HG03378 (cell line): ENCODE measurements around the gene RAET1E.
"Not testable (repeated sequence)": the region's sequence is repeated elsewhere in the genome, so short reads cannot be mapped to it uniquely, and the experiment has no call there.

ENCODE experiments used
- ATAC-seq: cut with Tn5 transposase; IDR thresholded peaks from one replicate; pipeline ENCODE4 v1.9.1; 2021; ENCODE audit warnings: mild to moderate bottlenecking, moderate library complexity; ENCODE audit not compliant: unreplicated experiment

The RAET1E gene

GRCh38 chr6:149929422-149929821 lies 31.5 kb upstream of the RAET1E start:
- no peak for ATAC-seq

DNA sequence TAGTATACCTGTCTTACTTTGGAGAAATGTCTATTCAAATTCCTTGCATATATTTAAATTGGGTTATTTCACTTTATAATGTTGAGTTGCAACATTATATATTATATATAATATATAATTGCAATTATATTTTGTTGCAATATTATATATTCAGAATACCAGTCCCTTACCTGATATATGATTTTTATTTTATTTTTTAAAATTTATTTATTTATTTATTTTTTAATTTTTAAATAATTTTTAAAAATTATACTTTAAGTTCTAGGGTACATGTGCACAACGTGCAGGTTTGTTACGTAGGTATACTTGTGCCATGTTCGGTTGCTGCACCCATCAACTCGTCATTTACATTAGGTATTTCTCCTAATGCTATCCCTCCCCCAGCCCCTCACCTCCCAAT lies 29.1 kb upstream of the RAET1E start:
- ATAC-seq: not testable (repeated sequence)

- no peak for ATAC-seq
Measured at GRCh38 chr6:149925974-149926777, 28.3 kb upstream of the RAET1E start.

DNA sequence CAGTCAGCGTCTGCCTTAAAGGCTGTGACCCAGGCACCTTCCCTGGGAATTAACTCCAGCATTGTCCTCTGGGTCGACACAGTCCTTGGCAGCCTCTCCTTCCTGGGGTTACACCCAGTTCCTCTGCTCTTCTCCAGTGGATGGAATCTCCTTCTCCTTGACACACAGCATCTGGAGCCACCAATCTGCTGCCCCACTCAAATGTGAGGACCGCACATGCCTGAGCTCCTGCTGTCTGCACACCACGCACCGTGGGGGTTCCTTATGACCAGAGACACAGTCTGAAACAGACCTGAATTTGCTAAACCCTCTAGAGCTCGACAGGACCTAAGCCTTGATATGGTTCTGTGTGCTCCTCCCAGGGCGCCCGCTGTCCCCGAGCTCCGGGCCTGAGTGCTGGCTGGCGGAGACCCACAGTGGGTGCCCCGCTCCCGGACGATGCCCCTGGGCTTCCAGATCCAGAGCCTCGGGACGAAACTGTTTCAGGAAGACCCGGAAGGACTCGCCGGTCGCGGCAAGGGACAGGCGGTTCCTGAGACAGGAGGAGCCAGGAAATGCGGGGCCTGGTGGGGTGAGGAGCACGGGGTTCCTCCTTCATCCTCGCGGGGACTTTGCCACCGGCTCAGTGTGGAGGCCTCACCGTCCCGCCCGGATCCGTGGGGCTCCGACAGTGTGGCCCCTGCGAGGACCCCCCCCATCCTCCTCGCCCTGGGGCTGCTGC lies 27.5 kb upstream of the RAET1E start:
- ATAC-seq: no peak

- ATAC-seq: no peak
Measured at GRCh38 chr6:149924933-149925252, 27.0 kb upstream of the RAET1E start.

DNA sequence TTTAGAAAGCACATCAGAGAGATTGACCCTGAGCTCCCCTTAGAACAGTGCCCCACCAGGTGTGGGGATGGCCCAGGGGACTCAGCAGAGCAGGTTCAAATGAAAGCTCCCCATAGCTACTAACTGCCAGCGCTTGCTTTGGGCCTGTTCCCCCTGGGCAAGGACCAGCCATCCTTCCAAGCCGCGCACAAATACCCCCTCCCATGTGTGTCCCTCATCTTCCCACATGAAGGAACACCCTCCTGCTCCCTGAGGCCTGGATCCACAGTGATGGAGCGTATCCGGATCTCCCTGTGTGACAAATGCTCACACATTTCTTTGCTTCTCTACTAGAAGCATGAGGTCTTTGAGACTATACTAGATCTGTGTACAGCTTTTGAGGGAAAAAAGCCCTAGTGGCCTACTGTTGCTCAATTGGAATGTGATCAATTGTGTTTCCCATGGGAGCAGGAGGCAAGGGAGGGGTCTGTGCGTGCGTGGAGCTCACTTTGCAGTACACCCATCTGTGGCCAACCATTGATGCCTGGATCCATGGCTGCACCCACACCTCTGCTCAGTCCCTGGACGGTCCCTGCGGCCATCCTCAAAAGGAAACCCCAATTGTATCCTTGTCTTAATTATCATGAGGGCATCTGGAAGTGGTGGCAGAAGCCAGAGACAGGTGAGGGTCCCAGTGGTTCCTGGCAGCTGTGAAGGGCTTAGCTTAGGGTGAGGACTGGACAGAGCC lies 26.5 kb upstream of the RAET1E start:
- no peak for ATAC-seq

GRCh38 chr6:149923327-149923986 lies 25.5 kb upstream of the RAET1E start:
- no peak for ATAC-seq

DNA sequence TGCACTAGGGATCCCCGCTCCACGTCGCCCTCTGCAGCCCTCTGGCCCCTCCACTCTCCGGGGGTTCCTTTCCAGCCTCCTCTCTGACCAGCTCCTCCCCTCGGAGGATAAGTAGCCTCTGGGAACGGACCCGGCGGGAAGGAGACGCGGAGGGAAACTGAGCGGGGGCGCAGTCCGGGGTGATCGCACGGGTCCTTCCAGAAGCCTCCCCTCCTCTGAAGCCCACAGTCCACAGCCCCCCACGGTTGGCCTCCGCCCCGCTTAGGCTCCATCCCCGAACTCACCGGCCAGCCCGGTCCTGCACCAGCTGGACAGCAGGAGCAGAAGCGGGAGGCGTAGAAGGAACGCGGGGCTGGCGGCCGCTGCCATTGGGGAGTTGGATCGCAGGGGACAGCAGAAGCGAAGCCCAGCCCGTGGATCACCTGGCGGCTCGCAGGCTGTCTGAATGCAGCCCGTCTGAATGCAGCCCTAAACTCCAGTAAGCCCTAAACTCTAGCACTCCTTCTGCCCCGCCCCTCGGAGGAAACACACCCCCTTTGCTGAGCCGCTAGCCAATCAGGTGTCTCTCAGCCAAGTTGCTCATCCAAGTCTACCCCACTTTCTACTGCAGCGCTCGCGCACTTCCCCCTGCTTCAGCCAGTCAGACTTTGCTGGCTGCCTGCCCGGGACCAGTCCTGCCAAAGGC lies 24.9 kb upstream of the RAET1E start, which contains the start of gene RAET1G:
Gene RAET1G (minus strand): TSS at position 480 of the 685 bp plus-strand sequence. CDS start 111 bp downstream, at position 369.
- peak; percentile 62 for ATAC-seq

DNA sequence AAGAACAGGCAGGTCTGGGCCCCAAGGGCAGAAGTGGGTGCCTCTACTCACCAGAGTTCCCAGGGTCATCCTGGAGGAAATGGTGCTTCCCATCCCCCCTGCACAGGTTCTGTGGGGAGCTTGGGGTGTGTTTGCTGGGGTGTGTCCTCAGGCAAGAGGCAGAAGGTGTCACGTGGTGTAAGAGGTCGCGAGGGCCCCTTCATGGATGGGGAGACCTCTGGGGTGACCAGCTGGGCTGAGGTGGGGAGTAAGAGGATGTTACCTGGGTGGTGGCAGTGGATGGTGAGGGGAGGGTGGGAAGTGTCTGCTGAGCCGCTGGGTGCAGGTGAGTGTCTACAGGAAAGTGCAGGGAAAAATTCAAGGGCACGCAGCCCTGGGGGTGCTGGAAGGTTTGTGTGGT lies 24.2 kb upstream of the RAET1E start:
- not testable (repeated sequence) for ATAC-seq

GRCh38 chr6:149921361-149921760 lies 23.4 kb upstream of the RAET1E start:
- ATAC-seq: no peak

GRCh38 chr6:149919834-149920225 lies 21.9 kb upstream of the RAET1E start:
- ATAC-seq: no peak

GRCh38 chr6:149919126-149919833 lies 21.4 kb upstream of the RAET1E start:
- ATAC-seq: not testable (repeated sequence)

- ATAC-seq: no peak
Measured at GRCh38 chr6:149918151-149918905, 20.4 kb upstream of the RAET1E start.

DNA sequence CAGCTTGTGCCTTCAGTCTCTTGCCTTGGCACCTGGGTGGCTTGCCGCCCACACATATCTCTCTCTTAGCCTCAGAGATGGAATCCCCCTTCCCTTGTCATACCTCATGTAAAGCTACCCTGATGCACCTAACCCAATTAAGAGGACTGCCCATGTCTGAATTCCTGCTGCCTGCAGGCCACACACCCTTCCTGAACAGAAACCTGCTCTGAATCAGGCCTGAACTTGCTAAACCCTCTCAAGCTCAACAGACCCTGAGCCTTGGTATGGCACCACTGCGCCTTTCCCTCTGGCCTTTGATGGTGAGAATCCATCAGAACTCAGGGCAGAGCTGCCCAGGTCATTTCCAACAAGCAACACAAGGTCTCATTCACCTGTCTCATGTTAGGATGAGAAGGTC lies 19.8 kb upstream of the RAET1E start:
- no peak for ATAC-seq

GRCh38 chr6:149915970-149916865 lies 18.3 kb upstream of the RAET1E start:
- ATAC-seq: no peak

GRCh38 chr6:149913540-149914240 lies 15.8 kb upstream of the RAET1E start:
- no peak for ATAC-seq

- no peak for ATAC-seq
Measured at GRCh38 chr6:149913085-149913484, 15.2 kb upstream of the RAET1E start.

GRCh38 chr6:149912680-149913079 lies 14.8 kb upstream of the RAET1E start:
- not testable (repeated sequence) for ATAC-seq
